Hematopoietic multipotent progenitor cell treated with erythropoietin and hydrocortisone succinate and interleukin-3 and kit ligand, for 17 days (in vitro differentiated cells): ENCODE measurements around the gene PTP4A1.

Source experiments
- DNase-seq: peaks from one replicate; pipeline ENCODE4 v3.0.0-alpha.2; 2015; ENCODE audit warnings: low spot score

Gene PTP4A1

DNA sequence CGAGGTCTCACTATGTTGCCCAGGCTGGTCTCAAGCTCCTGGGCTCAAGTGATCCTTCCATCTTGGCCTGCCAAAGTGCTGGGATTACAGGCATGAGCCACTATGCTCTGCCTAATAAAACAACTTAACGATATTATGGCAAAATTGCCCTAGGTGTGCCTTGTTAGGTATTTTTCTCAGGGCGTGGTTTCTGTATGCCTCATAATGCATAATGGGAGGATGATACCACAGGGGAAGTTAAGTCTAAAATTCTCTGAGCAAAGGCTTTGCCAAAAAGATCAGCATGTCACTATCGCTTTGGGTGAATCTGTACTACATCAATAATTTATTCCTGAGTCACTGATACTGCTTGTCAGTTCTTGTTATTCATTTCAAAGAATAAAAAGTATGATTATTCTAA, 15.9 kb upstream of the PTP4A1 start:
- no peak for DNase-seq

DNA sequence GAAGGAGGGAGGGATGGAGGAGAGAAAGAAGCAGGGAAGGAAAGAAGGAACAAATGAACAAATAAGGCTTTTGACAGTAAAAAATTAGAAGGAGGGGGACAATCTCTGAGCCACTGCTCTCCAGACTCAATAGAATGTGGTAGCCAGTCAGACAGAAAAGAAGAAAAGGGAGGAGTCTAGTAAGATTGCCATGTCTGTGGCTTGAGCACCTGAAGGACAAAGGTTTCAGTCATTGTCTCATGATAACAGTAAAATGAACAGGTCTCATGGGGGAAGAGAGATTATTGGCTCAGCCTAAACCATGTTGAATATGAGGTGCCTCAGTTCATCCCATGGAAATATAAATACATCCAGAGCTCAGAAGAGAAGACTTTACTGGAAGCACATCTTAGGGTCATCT, 14.0 kb upstream of the PTP4A1 start:
- DNase-seq: no peak

DNA sequence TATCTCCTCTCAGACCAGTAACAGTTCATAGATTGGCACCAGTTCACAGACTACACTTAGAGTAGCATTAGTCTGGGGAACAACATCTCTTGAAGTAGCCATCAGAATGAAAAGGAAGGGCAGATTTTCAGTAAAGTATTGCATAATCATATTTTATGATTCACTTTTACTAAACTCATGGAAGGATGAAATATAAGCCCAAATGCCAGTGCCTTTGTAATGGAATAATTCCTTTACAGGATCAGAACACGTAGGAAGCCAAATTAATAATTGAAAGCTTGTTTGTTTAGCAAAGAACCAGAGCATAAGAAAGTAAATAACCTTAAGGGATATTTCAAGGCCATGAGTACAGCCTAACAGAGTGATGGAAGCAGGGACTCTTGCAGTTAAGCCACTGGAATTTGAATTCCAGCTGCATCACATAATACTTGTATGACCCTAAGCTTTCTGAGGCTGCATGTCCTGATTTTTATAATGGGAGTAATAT, 11.4 kb upstream of the PTP4A1 start:
- DNase-seq: no peak

DNA sequence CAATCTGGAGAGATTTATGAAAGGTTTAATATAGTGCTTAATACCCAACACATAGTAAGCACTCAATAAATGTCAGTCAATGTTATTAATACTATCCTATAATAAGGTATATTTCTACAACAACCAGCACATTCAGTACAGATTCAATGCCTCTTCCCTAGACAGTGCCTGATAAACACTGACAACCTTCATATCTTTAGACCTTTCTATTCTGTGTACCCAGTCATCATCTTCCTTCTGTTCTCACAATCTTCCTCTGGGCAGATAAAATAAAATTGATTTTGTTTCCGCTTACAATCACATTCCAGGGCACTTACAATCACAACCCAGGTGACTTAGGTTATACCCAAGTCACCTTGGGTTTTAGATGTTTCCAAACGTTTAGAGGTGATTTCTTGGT, 11.0 kb upstream of the PTP4A1 start:
- no peak for DNase-seq

DNA sequence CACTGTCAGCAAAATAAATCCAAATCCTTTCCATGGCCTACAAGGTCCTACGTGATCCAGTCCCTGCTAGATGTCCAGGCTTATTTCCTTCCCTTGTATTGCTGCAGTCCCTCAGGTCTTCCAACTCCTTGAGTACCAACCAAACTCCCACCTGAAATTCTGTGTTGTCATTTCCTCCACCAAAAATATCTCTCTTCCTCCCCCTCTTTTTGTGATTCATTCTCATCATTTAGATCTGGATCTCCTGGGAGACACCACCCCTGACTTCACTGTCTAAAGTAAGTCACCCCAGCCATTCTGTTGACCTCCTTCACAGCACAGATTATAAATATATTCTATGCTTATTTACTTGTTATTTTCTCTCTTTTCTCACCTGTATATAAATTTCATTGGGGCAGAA, 9.0 kb upstream of the PTP4A1 start:
- DNase-seq: no peak

DNA sequence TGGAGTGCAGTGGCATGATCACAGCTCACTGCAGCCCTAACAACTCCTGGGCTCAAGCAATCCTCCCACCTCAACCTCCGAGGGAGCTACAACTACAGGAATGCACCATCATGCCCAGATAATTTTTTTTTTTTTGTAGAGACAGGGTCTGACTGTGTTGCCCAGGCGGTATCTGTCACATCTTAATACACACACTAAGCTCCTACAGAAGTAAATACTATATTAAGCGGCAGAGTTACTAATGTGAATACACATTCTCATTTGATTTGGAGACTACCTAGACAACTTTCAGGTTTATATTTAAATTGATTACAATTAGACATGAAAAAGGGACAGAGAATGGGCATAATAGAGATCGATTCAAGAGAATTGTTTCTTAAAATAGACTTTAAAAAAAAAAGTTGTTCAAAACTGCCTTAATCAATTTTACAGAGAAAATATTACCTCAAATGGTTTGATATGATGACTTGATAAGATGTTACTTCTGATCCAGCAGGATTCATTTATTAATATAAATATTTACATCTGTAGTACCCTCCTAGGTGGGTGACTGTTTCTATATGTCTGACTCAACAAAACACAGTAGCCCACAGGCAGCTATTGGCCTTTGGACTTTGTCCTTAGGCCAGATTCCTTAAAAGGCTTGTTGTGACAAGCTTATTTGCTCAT, 7.1 kb upstream of the PTP4A1 start:
- DNase-seq: no peak

DNA sequence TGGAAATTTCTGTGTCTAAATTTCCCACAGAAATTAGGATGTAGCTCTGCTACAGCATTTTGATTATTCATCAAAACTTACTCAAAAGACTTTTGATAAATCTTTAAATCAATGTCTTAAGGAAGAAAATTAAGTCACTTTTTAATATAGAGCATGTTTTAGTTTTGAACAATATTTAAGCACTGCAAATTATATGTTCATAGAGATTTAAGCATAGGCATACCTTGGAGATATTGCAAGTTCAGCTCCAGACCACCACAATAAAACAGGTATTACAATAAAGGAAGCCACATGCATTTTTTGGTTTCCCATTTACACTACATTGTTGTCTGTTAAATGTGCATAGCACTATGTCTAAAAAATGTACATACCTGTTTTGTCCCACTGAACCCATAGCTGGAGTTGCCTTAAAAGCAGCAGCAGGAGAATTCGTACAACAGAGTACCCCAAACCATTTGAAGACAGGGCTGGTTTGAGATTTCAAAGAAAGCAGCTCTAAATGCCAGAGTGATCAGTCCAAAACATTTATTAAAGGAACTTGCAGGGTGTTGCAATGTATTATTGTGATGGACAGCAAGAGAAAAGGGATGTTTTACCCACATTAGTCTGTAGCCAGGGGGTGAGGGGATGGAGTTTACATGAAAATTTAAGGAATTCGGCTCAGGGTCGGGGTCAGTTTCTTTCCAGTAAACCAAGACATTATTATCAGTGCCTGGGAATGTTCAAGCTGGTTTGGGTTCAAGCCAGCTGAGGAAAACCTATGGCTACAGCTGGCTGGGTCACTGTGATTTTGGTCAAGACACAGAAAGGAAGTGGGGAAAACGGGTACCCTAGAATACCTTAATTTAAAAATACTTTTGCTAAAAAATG, 6.3 kb upstream of the PTP4A1 start:
- DNase-seq: no peak

DNA sequence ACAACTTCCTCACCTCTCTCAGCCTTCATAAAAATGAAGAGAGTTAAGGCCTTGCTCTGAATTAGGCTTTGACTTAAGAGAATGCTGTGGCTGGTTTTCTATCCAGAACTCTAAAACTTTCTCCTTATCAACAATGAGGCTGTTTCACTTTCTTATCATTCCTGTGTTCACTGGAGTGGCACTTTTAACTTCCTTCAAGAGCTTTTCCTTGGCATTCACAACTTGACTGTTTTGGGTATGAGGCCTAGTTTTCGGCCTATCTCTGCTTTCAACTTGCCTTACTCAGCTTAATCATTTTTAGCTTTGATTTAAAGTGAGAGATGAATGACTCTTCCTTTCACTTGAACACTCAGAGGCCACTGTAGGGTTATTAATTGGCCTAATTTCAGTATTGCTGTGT, 4.3 kb upstream of the PTP4A1 start:
- no peak for DNase-seq

DNA sequence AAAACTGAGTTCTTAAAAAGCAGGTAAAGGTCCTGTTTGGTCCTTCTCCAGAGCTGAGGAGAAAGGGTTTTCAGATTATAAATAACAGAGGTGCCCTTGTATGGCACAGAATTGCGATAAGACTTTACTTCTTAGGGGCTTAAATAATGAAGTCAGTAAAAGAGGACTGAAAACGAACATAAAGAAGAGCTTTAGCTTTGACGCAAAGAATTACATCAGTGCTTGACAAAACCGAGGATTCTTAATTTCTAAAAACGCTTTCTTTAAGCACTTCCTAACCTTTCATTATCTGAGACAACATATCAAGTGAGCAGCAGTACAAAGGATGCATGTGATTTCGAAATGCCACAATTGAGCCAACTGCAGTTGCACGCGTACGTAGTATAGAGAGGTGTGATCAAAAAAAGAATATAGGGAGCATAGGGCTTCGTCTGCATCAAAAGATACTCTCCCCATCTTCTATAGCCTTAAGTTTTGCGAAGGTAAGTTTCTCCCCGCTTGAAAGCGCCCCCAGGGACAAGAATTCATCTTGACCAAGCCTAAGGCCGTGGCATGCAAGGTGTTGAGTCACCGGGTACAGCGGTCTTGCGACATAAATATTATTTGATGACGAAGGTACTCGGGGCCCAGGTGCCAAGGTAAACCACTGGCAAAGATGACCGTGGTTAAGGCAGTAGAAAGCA, 778 bp upstream of the PTP4A1 start:
- DNase-seq: no peak

DNA sequence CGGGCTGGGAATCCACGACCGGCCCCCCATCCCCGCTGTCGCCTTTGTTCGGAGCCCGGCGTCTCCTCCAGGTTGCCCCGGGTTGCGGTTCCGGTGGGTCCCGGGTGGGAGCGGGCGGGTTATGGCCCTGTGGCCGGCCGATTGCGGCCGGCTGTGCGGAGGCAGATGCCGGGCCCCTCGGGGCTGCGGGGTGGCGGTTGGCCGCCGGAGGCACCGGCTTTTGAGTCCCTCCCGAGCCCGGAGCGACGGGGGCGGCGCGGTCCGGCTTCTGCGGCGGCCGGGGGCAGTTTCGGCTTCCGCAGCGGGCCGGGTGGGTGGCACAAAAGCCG, 431 bp downstream of the PTP4A1 start:
- no peak for DNase-seq

DNA sequence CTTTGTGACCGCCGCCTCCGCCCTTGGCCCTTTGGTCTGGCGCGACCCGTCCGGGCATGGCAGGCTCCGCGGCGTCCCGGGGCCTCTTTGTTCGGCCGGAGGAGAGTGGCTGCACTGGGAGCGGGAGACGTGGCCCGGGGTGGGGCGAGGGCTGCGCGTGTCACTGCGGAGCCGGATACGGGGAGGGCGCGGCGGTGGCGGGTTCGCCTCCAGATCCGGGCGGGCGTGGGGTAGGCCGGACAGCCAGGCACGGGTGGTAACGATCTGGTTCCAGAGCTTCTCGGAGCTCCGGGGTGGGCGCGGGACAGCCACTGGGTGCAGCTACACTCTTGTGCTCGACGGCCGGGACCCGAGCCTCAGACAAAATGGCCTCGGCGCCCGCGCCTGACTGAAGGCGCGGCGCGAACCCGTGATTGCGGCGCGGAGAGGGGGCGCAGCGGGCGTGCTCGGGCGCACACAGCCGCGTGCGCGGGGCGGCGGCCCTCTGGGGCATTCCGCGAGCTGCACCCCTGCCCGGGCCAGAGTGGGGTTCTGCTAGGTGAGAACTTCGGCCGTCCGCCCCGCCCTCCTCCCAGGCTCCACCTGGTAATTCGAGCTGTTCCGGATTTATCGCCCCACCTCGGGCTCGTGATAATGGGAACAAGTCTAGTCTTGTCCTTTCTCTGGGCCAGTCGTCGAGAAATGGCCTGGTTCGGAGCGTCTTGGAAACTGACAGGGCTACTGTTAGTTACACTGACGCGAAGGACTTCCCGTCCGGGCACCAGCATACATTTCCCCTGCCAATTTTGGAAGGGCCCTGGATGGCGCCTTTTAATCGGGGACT, 1.0 kb downstream of the PTP4A1 start:
- DNase-seq: peak; percentile 74

DNA sequence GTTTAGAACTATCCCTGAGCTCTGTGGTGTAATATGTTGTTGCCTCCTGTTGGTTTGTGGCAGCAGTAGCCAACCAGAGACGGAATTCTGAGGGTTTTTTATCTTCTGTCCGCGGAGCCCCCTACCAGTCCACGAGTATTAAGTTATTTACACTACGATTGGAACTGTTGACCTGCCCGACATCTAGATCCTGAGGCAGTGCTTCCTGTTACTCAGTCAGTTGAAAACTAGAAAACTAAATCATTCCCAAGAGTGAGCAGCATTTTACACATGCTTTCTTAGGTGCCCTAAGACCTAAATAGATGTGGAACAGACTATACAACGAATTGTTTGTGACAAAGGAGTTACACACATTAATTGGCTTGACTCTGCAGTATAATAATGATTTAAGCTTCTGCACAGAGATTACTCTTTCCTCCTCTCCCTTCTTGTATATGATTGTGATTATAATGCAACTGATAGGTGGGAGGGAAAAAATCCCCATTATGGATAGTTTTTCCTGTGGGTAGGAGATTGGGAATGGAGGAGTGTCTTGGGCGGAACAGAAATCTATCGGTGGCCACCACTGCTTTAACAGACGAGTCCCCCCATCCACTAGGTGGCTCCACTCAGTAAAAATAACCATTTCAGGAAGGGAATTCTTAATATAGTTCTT, 1.7 kb downstream of the PTP4A1 start:
- peak; percentile 87 for DNase-seq

DNA sequence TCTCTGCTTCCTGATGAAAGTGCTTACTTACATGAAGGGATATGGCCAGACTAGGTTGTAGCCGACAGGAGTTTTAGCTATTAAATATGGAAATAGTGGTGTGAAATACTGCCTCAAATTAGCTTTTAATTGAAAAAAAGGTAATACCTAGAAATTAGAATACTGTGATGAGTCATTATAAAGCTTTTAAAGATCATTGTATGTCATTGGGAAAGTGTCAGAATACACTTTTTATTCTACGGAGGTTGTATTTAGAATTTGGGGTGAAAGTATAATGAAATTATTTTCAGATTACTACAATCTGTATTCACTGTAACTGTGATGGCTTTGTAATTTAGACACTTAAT, 2.2 kb downstream of the PTP4A1 start:
- DNase-seq: no peak

DNA sequence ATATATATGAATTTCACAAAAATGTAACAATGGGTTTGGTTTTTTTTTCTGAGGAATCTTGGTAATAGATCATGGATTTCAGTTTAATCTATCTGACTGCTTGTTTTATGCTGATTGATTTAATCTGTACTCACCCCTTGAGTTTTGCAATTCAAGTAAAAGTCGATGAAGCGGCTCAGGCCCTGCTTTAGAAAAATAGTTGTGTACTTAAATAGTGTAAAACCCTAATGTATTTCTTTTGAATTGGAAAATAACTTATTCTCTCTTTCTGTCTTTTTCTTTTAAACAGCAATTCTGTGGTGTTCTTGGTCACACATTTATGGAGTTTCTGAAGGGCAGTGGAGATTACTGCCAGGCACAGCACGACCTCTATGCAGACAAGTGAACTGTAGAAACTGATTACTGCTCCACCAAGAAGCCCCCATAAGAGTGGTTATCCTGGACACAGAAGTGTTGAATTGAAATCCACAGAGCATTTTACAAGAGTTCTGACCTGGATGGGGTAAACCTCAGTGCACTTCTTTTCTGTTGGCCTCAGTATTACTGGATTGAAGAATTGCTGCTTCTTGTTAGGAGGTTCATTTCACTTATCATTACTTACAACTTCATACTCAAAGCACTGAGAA, 4.0 kb downstream of the PTP4A1 start:
- DNase-seq: no peak

DNA sequence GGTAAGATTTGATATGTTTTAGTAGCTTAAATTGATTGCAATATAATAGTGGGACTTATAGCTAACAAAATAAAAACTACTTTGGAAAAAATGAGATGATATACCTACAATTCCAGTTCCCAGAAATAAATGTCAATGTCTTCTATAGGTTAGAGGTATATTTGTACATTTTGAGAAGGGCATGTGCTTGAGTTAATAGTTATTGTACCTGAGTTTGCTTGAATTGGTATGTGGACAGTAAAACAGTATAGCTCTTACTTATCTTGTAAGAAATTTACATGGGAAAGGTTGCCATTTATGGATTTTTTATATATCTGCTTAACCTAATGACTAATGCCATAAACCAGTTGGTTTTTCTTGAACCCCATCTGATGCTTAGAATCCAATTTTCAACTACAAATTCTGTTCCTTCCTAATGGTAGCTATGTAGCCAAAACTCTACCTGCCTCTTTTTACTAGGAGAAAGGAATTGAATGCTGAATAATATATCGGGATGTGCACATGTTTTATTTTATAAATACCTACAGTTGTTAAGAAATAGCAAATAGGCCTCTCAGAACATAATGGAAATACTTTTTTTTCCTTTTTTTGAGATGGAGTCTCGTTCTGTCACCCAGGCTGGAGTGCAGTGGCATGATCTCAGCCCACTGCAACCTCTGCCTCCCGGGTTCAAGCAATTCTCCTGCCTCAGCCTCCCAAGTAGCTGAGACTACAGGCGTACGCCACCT, 4.9 kb downstream of the PTP4A1 start:
- no peak for DNase-seq

DNA sequence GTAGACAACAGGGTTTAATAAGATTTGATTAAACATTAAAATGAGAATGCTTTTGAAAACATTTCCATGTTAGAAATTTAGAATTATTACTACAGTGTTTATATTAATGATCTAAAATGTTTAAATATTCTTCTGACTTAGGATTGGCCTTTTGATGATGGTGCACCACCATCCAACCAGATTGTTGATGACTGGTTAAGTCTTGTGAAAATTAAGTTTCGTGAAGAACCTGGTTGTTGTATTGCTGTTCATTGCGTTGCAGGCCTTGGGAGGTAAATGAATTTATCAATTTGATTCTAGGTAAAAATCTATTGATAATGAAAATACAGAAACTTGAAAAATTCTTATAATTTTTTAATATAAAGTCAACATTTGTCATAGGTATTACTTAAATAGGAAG, 6.5 kb downstream of the PTP4A1 start:
- DNase-seq: no peak

DNA sequence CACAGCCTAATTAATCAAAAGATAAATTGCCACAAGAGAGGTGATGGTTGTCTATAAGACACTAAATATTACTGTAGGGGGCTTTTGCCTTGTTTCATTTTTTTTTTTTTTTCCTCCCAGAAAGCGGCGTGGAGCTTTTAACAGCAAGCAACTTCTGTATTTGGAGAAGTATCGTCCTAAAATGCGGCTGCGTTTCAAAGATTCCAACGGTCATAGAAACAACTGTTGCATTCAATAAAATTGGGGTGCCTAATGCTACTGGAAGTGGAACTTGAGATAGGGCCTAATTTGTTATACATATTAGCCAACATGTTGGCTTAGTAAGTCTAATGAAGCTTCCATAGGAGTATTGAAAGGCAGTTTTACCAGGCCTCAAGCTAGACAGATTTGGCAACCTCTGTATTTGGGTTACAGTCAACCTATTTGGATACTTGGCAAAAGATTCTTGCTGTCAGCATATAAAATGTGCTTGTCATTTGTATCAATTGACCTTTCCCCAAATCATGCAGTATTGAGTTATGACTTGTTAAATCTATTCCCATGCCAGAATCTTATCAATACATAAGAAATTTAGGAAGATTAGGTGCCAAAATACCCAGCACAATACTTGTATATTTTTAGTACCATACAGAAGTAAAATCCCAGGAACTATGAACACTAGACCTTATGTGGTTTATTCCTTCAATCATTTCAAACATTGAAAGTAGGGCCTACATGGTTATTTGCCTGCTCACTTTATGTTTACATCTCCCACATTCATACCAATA, 7.8 kb downstream of the PTP4A1 start:
- no peak for DNase-seq

DNA sequence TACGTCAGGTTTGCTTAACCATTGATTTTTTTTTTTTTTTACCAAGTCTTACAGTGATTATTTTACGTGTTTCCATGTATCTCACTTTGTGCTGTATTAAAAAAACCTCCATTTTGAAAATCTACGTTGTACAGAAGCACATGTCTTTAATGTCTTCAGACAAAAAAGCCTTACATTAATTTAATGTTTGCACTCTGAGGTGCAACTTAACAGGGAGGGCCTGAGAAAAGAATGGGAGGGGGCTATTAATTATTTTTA, 8.4 kb downstream of the PTP4A1 start:
- DNase-seq: no peak

DNA sequence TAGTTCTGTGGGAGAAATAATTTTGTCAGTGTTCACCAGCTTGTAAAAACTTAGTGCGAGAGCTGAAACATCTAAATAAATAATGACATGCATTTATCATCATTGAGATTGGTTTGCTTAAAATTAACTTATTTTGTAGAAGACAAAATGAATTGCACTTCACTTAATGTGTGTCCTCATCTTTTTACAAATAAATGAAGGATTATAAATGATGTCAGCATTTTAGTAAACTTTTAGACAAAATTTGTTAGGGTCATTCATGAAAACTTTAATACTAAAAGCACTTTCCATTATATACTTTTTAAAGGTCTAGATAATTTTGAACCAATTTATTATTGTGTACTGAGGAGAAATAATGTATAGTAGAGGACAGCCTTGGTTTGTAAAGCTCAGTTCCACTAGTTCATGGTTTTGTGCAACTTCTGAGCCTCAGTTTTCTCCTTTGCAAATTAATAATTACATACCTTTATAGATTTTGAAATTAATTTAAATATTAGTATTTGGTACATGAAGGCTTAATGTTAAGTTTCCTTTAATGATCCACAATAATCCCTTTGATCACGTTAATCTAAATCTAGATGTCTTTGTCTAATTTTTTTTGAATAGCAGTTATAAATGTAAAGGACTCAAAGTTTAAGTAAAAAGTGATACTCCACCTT, 9.2 kb downstream of the PTP4A1 start:
- DNase-seq: no peak
